Breast epithelium (tissue), 4 donors: ENCODE results near the gene PPP6R3. TPM values are rescaled to one million over a fixed set of nuclear protein-coding genes. Genes with fewer than 3 reads are reported as not detected.

ENCODE experiments used
- DNase-seq, 2 donors: peaks; one replicate each; pipeline ENCODE4 v3.0.0-alpha.2; 2019; ENCODE audit warnings: low spot score in 2 of 2
- H3K27ac ChIP-seq, 2 donors: fragments of 200-600 bp; sonication (generic) in 1 of 2; one replicate each; pipeline ENCODE4 v1.5.1; 2016 to 2019; ENCODE audit warnings: mild to moderate bottlenecking in 1 of 2
- H3K27me3 ChIP-seq, 2 donors: fragments of 200-600 bp; sonication (generic) in 1 of 2; one replicate each; pipeline versions ENCODE4 v1.5.1 to v1.6.0; 2017 to 2019; ENCODE audit warnings: control low read depth in 1 of 2, mild to moderate bottlenecking in 1 of 2
- H3K36me3 ChIP-seq: fragments of 200-600 bp; one replicate; pipeline ENCODE4 v1.5.1; 2019
- H3K4me1 ChIP-seq, 2 donors: fragments of 200-600 bp; sonication (generic); one replicate each; pipeline ENCODE4 v1.5.1; 2016 to 2019; ENCODE audit warnings: control low read depth in 1 of 2
- H3K4me3 ChIP-seq, 3 donors: fragments of 200-600 bp; sonication (generic); 1 replicate in 2 of 3; 2 replicates in 1 of 3; pipeline ENCODE4 v1.5.1; 2016 to 2019; ENCODE audit warnings: mild to moderate bottlenecking in 3 of 3, moderate library complexity in 2 of 3
- H3K9me3 ChIP-seq, 2 donors: fragments of 200-600 bp; sonication (generic) in 1 of 2; one replicate each; pipeline ENCODE4 v1.5.1; 2016 to 2019; ENCODE audit warnings: control low read depth in 1 of 2
- CTCF ChIP-seq, 3 donors: fragments of 450-650 bp; IDR thresholded peaks; one replicate each; pipeline ENCODE4 v1.5.1; 2016 to 2017; ENCODE audit warnings: antibody characterized with exemption in 3 of 3, mild to moderate bottlenecking in 3 of 3, moderate library complexity in 3 of 3
- POLR2A ChIP-seq: fragments of 450-650 bp; IDR thresholded peaks from one replicate; pipeline ENCODE4 v1.6.1; 2016; ENCODE audit warnings: antibody characterized with exemption, mild to moderate bottlenecking, moderate library complexity
- POLR2AphosphoS5 ChIP-seq, 3 donors: sonication (generic); formaldehyde crosslinking; IDR thresholded peaks; one replicate each; pipeline ENCODE4 v1.6.1; 2017; ENCODE audit warnings: antibody characterized with exemption in 3 of 3
- intact Hi-C: fragments of 100-400 bp; cut with DNase I; formaldehyde crosslinking; loops from one replicate; pipeline ENCODE4 v1.15.1; 2023; ENCODE audit warnings: low total_unique reads
- total RNA-seq, 3 donors: library from RNA; depleted of rRNA; stranded (reverse); fragments of >200 nt; gene quantifications; one replicate each; pipeline ENCODE4 v1.1.0, GENCODE V29; 2016

PPP6R3 gene
- total RNA-seq, 3 donors from 2014 or later = 113 to 227 (median 183) TPM

GRCh38 chr11:68569357-68569756, 108.8 kb downstream of the PPP6R3 start:
- Histone ChIP-seq H3K9me3 (no peaks in the 10 kb centered on the region), H3K27me3 (no peaks in the 10 kb centered on the region), H3K4me3 (no peak overlapping the region), H3K27ac (no peak overlapping the region), H3K4me1 (no peaks in the 10 kb centered on the region), H3K36me3 (peaks cover 8% of the 10 kb centered on the region)
- no peak for DNase-seq
- intact Hi-C loops = no loop called here
- no peak for TF ChIP-seq POLR2A
- TF ChIP-seq POLR2AphosphoS5 (IDR thresholded peaks at IDR 0.05) = no peak
- no peak for TF ChIP-seq CTCF (IDR thresholded peaks at IDR 0.05)

DNA sequence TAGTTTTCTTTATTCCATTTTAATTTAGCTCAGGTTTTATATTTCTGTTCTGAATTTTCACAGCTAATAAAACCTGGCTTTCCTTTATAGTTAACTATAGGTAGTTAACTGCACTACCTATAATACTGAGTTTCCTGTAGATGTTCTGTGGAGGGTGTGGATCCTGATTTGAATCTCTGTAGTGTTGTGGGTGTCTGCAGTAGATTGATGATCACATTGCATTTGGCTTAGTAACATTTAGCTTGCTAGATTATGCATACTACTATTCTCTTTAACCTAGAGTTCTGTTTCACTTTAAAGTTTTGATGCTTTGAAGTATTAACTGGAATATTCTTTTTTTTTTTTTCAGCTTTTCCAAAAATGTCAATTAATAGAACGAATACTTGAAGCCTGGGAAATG, 110.1 kb downstream of the PPP6R3 start:
- H3K36me3 ChIP-seq = peaks cover 8% of the 10 kb centered on the region
- no peak overlapping the region for H3K4me3 ChIP-seq
- H3K4me1 ChIP-seq = no peaks in the 10 kb centered on the region
- no peak overlapping the region for H3K27ac ChIP-seq
- H3K27me3 ChIP-seq = no peaks in the 10 kb centered on the region
- no peak for DNase-seq
- no peaks in the 10 kb centered on the region for H3K9me3 ChIP-seq
- TF ChIP-seq CTCF (IDR thresholded peaks at IDR 0.05) (no peak), POLR2AphosphoS5 (IDR thresholded peaks at IDR 0.05) (no peak), POLR2A (no peak)
- intact Hi-C loops = loop anchor here (5.0 kb wide), 1 partner anchor 1087 kb away; no protein-coding TSS in a partner anchor

- no peak for TF ChIP-seq CTCF (IDR thresholded peaks at IDR 0.05)
- TF ChIP-seq POLR2A = no peak
- TF ChIP-seq POLR2AphosphoS5 (IDR thresholded peaks at IDR 0.05) = no peak
- H3K4me3 ChIP-seq = no peak overlapping the region
- DNase-seq = no peak
- H3K4me1 ChIP-seq = no peaks in the 10 kb centered on the region
- no peaks in the 10 kb centered on the region for H3K9me3 ChIP-seq
- H3K27ac ChIP-seq = no peak overlapping the region
- H3K36me3 ChIP-seq = no peaks in the 10 kb centered on the region
- no peaks in the 10 kb centered on the region for H3K27me3 ChIP-seq
- intact Hi-C loops = loop anchor here (5.0 kb wide), 1 partner anchor 1083 kb away; no protein-coding TSS in a partner anchor
Observed at GRCh38 chr11:68574308-68574707, 113.8 kb downstream of the PPP6R3 start.

GRCh38 chr11:68575025-68575665, 114.6 kb downstream of the PPP6R3 start:
- Histone ChIP-seq H3K4me1 (no peaks in the 10 kb centered on the region), H3K36me3 (no peaks in the 10 kb centered on the region), H3K27ac (no peak overlapping the region), H3K27me3 (no peaks in the 10 kb centered on the region), H3K4me3 (no peak overlapping the region), H3K9me3 (no peaks in the 10 kb centered on the region)
- TF ChIP-seq CTCF (IDR thresholded peaks at IDR 0.05) (no peak), POLR2A (no peak), POLR2AphosphoS5 (IDR thresholded peaks at IDR 0.05) (no peak)
- intact Hi-C loops = no loop called here
- DNase-seq = no peak

GRCh38 chr11:68579455-68579854, 118.9 kb downstream of the PPP6R3 start:
- Histone ChIP-seq H3K36me3 (no peaks in the 10 kb centered on the region), H3K4me3 (no peak overlapping the region), H3K27me3 (no peaks in the 10 kb centered on the region), H3K27ac (no peak overlapping the region), H3K4me1 (no peaks in the 10 kb centered on the region), H3K9me3 (no peaks in the 10 kb centered on the region)
- DNase-seq = no peak
- TF ChIP-seq CTCF (IDR thresholded peaks at IDR 0.05) (no peak), POLR2AphosphoS5 (IDR thresholded peaks at IDR 0.05) (no peak), POLR2A (no peak)
- intact Hi-C loops = no loop called here
